ENCODE measurements around the gene ATP4A. TPM values are rescaled to one million over a fixed set of nuclear protein-coding genes. Genes with fewer than 3 reads are reported as not detected.

ATP4A gene
- total and polyA plus RNA-seq, 9 of the 15 experiments (the other 6 are each of a cell fraction or from before 2014, with no cell fraction given): 0.15 TPM; not detected in 8

- no peak for TF ChIP-seq GTF2B (IDR thresholded peaks at IDR 0.05; ENCODE audit: extremely low read depth, insufficient read length)
- TF ChIP-seq KDM5B (IDR thresholded peaks at IDR 0.05; ENCODE audit: insufficient replicate concordance, low read depth, low read length): no peak
- peak; percentile 80 to 88 (median 82) for TF ChIP-seq CTCF (IDR thresholded peaks at IDR 0.05 in 2 of 3, conservative IDR thresholded peaks at IDR 0.05 in 1 of 3; ENCODE audit: insufficient read depth in 2 of 3, low read depth in 1 of 3, low read length in 3 of 3)
- no peak for TF ChIP-seq NFYB (IDR thresholded peaks at IDR 0.05; ENCODE audit: extremely low read depth, insufficient read length)
- TF ChIP-seq MECOM (CRISPR knock-in tag; IDR thresholded peaks at IDR 0.05): no peak
- TF ChIP-seq SUPT5H (IDR thresholded peaks at IDR 0.05): no peak
- TF ChIP-seq ETS2 (tag; IDR thresholded peaks at IDR 0.05; ENCODE audit: borderline replicate concordance, poor library complexity, severe bottlenecking): no peak
- no peak for TF ChIP-seq ZEB2 (IDR thresholded peaks at IDR 0.05)
- TF ChIP-seq RB1 (IDR thresholded peaks at IDR 0.05; ENCODE audit: low read depth): no peak
- TF ChIP-seq USF2 (CRISPR knock-in tag; IDR thresholded peaks at IDR 0.05): no peak
- TF ChIP-seq STAG1 (CRISPR knock-in tag; IDR thresholded peaks at IDR 0.05; ENCODE audit: borderline replicate concordance): peak; percentile 11; the same call in 1 of the 2 replicates
- TF ChIP-seq CTCFL (IDR thresholded peaks at IDR 0.05; ENCODE audit: borderline replicate concordance, insufficient read depth, low read depth, low read length, poor library complexity, severe bottlenecking): peak; percentile 44
- no peak for TF ChIP-seq ZFP1 (CRISPR knock-in tag; IDR thresholded peaks at IDR 0.05)
- TF ChIP-seq ZNF12 (CRISPR knock-in tag; IDR thresholded peaks at IDR 0.05): no peak
- no peak for TF ChIP-seq ZNF785 (CRISPR knock-in tag; IDR thresholded peaks at IDR 0.05)
- no peak for TF ChIP-seq BHLHE40 (IDR thresholded peaks at IDR 0.05; ENCODE audit: low read length)
- no peak for TF ChIP-seq CCNT2 (IDR thresholded peaks at IDR 0.05; ENCODE audit: borderline replicate concordance, extremely low read depth, insufficient read length, low read depth, low read length)
- TF ChIP-seq TEAD1 (CRISPR knock-in tag; IDR thresholded peaks at IDR 0.05): no peak
Measured at GRCh38 chr19:35549174-35549788, 14.2 kb downstream of the ATP4A start (continued).

Data from K562 (cell line).